Ascending aorta (tissue), 2 donors: ENCODE results near the gene GABRA5. TPM values are rescaled to one million over a fixed set of nuclear protein-coding genes. Genes with fewer than 3 reads are reported as not detected.

Experiments used
- DNase-seq, 2 donors: peaks; one replicate each; pipeline ENCODE4 v3.0.0-alpha.2; 2019; ENCODE audit warnings: low spot score in 2 of 2
- H3K27ac ChIP-seq, 2 donors: fragments of 200-600 bp; sonication (generic); one replicate each; pipeline ENCODE4 v1.5.1; 2016 to 2017; ENCODE audit warnings: mild to moderate bottlenecking in 1 of 2
- H3K27me3 ChIP-seq: fragments of 200-600 bp; sonication (generic); one replicate; pipeline ENCODE4 v1.5.1; 2017
- H3K36me3 ChIP-seq, 2 donors: fragments of 200-600 bp; sonication (generic); one replicate each; pipeline ENCODE4 v1.5.1; 2016
- H3K4me1 ChIP-seq, 2 donors: fragments of 200-600 bp; sonication (generic); one replicate each; pipeline ENCODE4 v1.5.1; 2016 to 2017; ENCODE audit warnings: mild to moderate bottlenecking in 1 of 2
- H3K4me3 ChIP-seq, 2 donors: fragments of 200-600 bp; sonication (generic); one replicate each; pipeline ENCODE4 v1.5.1; 2016 to 2017; ENCODE audit warnings: mild to moderate bottlenecking in 1 of 2
- H3K9me3 ChIP-seq, 2 donors: fragments of 200-600 bp; sonication (generic); one replicate each; pipeline ENCODE4 v1.5.1; 2016
- CTCF ChIP-seq, 3 experiments: fragments of 200-600 bp in 2 of 3; fragments of 450-650 bp in 1 of 3; sonication (generic) in 2 of 3; IDR thresholded peaks; one replicate each; pipeline ENCODE4 v1.5.1; 2016 to 2019; ENCODE audit warnings: antibody characterized with exemption in 3 of 3, mild to moderate bottlenecking in 1 of 3, moderate library complexity in 1 of 3
- intact Hi-C: fragments of 100-400 bp; cut with DNase I; formaldehyde crosslinking; loops from one replicate; pipeline ENCODE4 v1.15.1; 2023
- total RNA-seq: library from RNA; depleted of rRNA; stranded (reverse); fragments of >200 nt; gene quantifications from one replicate; pipeline ENCODE4 v1.1.0, GENCODE V29; 2016

GABRA5 gene
- total RNA-seq, 1 donor from 2014 or later: not detected

- no peaks in the 10 kb centered on the region for H3K4me1 ChIP-seq
- no peaks in the 10 kb centered on the region for H3K36me3 ChIP-seq
- H3K27ac ChIP-seq: no peak overlapping the region
- no peak overlapping the region for H3K4me3 ChIP-seq
- H3K9me3 ChIP-seq: no peaks in the 10 kb centered on the region
- H3K27me3 ChIP-seq: no peaks in the 10 kb centered on the region
- intact Hi-C loops: no loop called here
- DNase-seq: no peak
- no peak for TF ChIP-seq CTCF (IDR thresholded peaks at IDR 0.05)
Observed at GRCh38 chr15:26842391-26842790, 24.5 kb upstream of the GABRA5 start.

- no peak for DNase-seq
- H3K27me3 ChIP-seq: no peaks in the 10 kb centered on the region
- H3K27ac ChIP-seq: no peak overlapping the region
- no peaks in the 10 kb centered on the region for H3K9me3 ChIP-seq
- H3K4me1 ChIP-seq: no peaks in the 10 kb centered on the region
- TF ChIP-seq CTCF (IDR thresholded peaks at IDR 0.05): no peak
- intact Hi-C loops: no loop called here
- H3K4me3 ChIP-seq: no peak overlapping the region
- H3K36me3 ChIP-seq: no peaks in the 10 kb centered on the region
Observed at GRCh38 chr15:26844901-26845300, 22.0 kb upstream of the GABRA5 start.

GRCh38 chr15:26848498-26848897 lies 18.4 kb upstream of the GABRA5 start:
- H3K9me3 ChIP-seq: no peaks in the 10 kb centered on the region
- H3K27ac ChIP-seq: no peak overlapping the region
- TF ChIP-seq CTCF (IDR thresholded peaks at IDR 0.05): no peak
- no peak for DNase-seq
- no peaks in the 10 kb centered on the region for H3K4me1 ChIP-seq
- H3K4me3 ChIP-seq: no peak overlapping the region
- intact Hi-C loops: no loop called here
- H3K36me3 ChIP-seq: no peaks in the 10 kb centered on the region
- H3K27me3 ChIP-seq: no peaks in the 10 kb centered on the region

- no peak overlapping the region for H3K27ac ChIP-seq
- no peaks in the 10 kb centered on the region for H3K27me3 ChIP-seq
- no peak for DNase-seq
- no peaks in the 10 kb centered on the region for H3K36me3 ChIP-seq
- TF ChIP-seq CTCF (IDR thresholded peaks at IDR 0.05): no peak
- H3K9me3 ChIP-seq: no peaks in the 10 kb centered on the region
- intact Hi-C loops: no loop called here
- no peaks in the 10 kb centered on the region for H3K4me1 ChIP-seq
- no peak overlapping the region for H3K4me3 ChIP-seq
Observed at GRCh38 chr15:26850161-26850560, 16.7 kb upstream of the GABRA5 start.

DNA sequence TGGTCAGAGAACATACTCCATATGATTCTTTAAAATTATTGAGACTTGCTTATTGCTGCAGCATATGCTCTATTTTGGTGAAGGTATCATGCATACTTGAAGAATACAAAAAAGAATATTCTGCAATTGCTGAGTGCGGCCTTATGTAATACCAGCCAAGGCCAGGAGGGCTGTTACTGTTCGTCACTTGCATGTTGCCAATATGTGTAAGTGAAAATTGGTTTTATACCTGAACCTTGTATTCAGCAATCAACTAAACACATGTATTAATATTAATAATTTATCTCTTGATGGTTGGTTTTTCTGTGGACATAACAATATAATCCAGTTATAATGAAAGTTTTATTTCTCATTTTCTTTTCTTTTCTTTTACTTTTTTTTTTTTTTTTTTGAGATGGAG lies 13.9 kb upstream of the GABRA5 start:
- no peak for DNase-seq
- no peak overlapping the region for H3K27ac ChIP-seq
- H3K4me3 ChIP-seq: no peak overlapping the region
- H3K27me3 ChIP-seq: no peaks in the 10 kb centered on the region
- intact Hi-C loops: no loop called here
- no peaks in the 10 kb centered on the region for H3K9me3 ChIP-seq
- no peaks in the 10 kb centered on the region for H3K4me1 ChIP-seq
- TF ChIP-seq CTCF (IDR thresholded peaks at IDR 0.05): no peak
- H3K36me3 ChIP-seq: no peaks in the 10 kb centered on the region

GRCh38 chr15:26854435-26854834 lies 12.4 kb upstream of the GABRA5 start:
- H3K4me3 ChIP-seq: no peak overlapping the region
- H3K4me1 ChIP-seq: no peaks in the 10 kb centered on the region
- peaks cover 3% of the 10 kb centered on the region for H3K27me3 ChIP-seq
- DNase-seq: no peak
- no peak overlapping the region for H3K27ac ChIP-seq
- no peaks in the 10 kb centered on the region for H3K9me3 ChIP-seq
- no peaks in the 10 kb centered on the region for H3K36me3 ChIP-seq
- no peak for TF ChIP-seq CTCF (IDR thresholded peaks at IDR 0.05)
- intact Hi-C loops: no loop called here
